Germinal center (tissue), 1 donor: ENCODE results near the gene MAGEB18.

Source experiments
- DNase-seq: peaks from one replicate; pipeline ENCODE4 v3.0.0; 2012; ENCODE audit warnings: mixed read lengths, low spot score

The MAGEB18 gene

GRCh38 chrX:26138274-26138673, at the start of gene MAGEB18:
MAGEB18 (plus strand) TSS chrX:26138343; CDS start chrX:26138986, 643 bp downstream.
- no peak for DNase-seq

- no peak for DNase-seq
Observed at GRCh38 chrX:26100421-26100920, 37.7 kb upstream of the MAGEB18 start.

GRCh38 chrX:26109142-26109541, 29.0 kb upstream of the MAGEB18 start:
- DNase-seq = no peak

GRCh38 chrX:26146024-26146423, 7.9 kb downstream of the MAGEB18 start:
- DNase-seq = no peak

GRCh38 chrX:26160301-26160700, 22.2 kb downstream of the MAGEB18 start, which contains the start of gene MAGEB6B:
MAGEB6B (plus strand) TSS chrX:26160601; CDS start chrX:26160601, 0 bp downstream.
- DNase-seq = no peak
